Activated CD4-positive, alpha-beta memory T cell treated with anti-CD3 and anti-CD28 coated beads for 36 hours (primary cell): ENCODE data around the gene ANKRD18A. TPM values are rescaled to one million over a fixed set of nuclear protein-coding genes. Genes with fewer than 3 reads are reported as not detected.

Experiments
- total RNA-seq, 2 experiments: library from RNA; stranded (reverse); gene quantifications; one replicate each; pipeline ENCODE4 v1.2.3, GENCODE V29; 2021

The ANKRD18A gene
- total RNA-seq, 2 experiments from 2014 or later: 8.3 to 8.6 TPM

Other genes starting within 250 kb of the ANKRD18A start
- gene ALDH1B1, start 227.9 kb downstream of the ANKRD18A start, total RNA-seq: 10 to 100 TPM; 22.1 to 22.2 TPM
- not detected for gene IGFBPL1, start 196.1 kb downstream of the ANKRD18A start, total RNA-seq
- not detected for gene FAM240B, start 99.5 kb upstream of the ANKRD18A start, total RNA-seq